Mesendoderm (in vitro differentiated cells): ENCODE data around the gene U2AF1L4.

Source experiments
- DNase-seq: peaks from one replicate; pipeline ENCODE4 v3.0.0; 2013
- H2AK5ac ChIP-seq: 2 replicates; pipeline ENCODE4 v1.6.1; 2013; ENCODE audit warnings: low read length, inconsistent platforms
- H2BK120ac ChIP-seq: 2 replicates; pipeline ENCODE4 v1.6.1; 2013; ENCODE audit warnings: low read depth, mild to moderate bottlenecking, low read length, moderate library complexity, mixed read lengths
- H2BK15ac ChIP-seq: replicated peaks from 2 replicates; pipeline ENCODE4 v1.6.1; 2013; ENCODE audit warnings: low read depth, mild to moderate bottlenecking, moderate library complexity
- H2BK5ac ChIP-seq: 2 replicates; pipeline ENCODE4 v1.6.1; 2013; ENCODE audit warnings: low read length, inconsistent platforms
- H3K18ac ChIP-seq: 2 replicates; pipeline ENCODE4 v1.6.1; 2013; ENCODE audit warnings: mild to moderate bottlenecking, low read length, mixed read lengths
- H3K23ac ChIP-seq: one replicate; pipeline ENCODE4 v1.6.1; 2013; ENCODE audit warnings: low read length
- H3K27ac ChIP-seq: 2 replicates; pipeline ENCODE4 v1.5.1; 2013; ENCODE audit warnings: low read depth, mild to moderate bottlenecking, inconsistent platforms, low read length, moderate library complexity
- H3K27me3 ChIP-seq: 2 replicates; pipeline ENCODE4 v1.6.1; 2013; ENCODE audit warnings: low read length, control low read depth, mild to moderate bottlenecking, inconsistent platforms; ENCODE audit not compliant: insufficient read depth, poor library complexity
- H3K36me3 ChIP-seq: 2 replicates; pipeline ENCODE4 v1.6.1; 2013; ENCODE audit warnings: low read length, inconsistent platforms; ENCODE audit not compliant: control insufficient read depth, insufficient read depth
- H3K4ac ChIP-seq: one replicate; pipeline ENCODE4 v1.6.1; 2013; ENCODE audit warnings: low read depth, mild to moderate bottlenecking, low read length, moderate library complexity
- H3K4me1 ChIP-seq: 2 replicates; pipeline ENCODE4 v1.6.1; 2013; ENCODE audit warnings: low read depth, low read length, inconsistent platforms; ENCODE audit not compliant: control insufficient read depth
- H3K4me2 ChIP-seq: 2 replicates; pipeline ENCODE4 v1.6.1; 2013; ENCODE audit warnings: low read length
- H3K4me3 ChIP-seq: 2 replicates; pipeline ENCODE4 v1.5.1; 2013; ENCODE audit warnings: mild to moderate bottlenecking, low read length
- H3K56ac ChIP-seq: one replicate; pipeline ENCODE4 v1.6.1; 2013; ENCODE audit warnings: low read length
- H3K79me1 ChIP-seq: 2 replicates; pipeline ENCODE4 v1.6.1; 2013; ENCODE audit warnings: low read length, inconsistent platforms
- H3K79me2 ChIP-seq: 2 replicates; pipeline ENCODE4 v1.6.1; 2013; ENCODE audit warnings: mild to moderate bottlenecking, low read length; ENCODE audit not compliant: control insufficient read depth, insufficient read depth
- H3K9ac ChIP-seq: 2 replicates; pipeline ENCODE4 v1.6.1; 2013; ENCODE audit warnings: low read length, inconsistent platforms
- H4K5ac ChIP-seq: one replicate; pipeline ENCODE4 v1.6.1; 2013; ENCODE audit warnings: low read length
- H4K8ac ChIP-seq: one replicate; pipeline ENCODE4 v1.6.1; 2013; ENCODE audit warnings: low read depth, mild to moderate bottlenecking, control low read depth, low read length, moderate library complexity
- WGBS: extraction: QIAGEN DNeasy Blood & Tissue Kit; methylation state at CpG from one replicate; pipeline ENCODE4 v1.1.7; 2013; ENCODE audit warnings: low lambda C conversion rate, missing lambda C conversion rate; ENCODE audit not compliant: insufficient coverage; ENCODE audit errors: extremely low coverage; 5-methylcytosine and 5-hydroxymethylcytosine counted together

U2AF1L4 gene

GRCh38 chr19:35714601-35715354 is 30.4 kb downstream of the U2AF1L4 start:
- Histone ChIP-seq H3K4ac (no peak overlapping the region), H3K27ac (no peak overlapping the region), H3K36me3 (no peaks in the 10 kb centered on the region), H4K8ac (no peak overlapping the region), H3K79me2 (peaks cover 13% of the 10 kb centered on the region), H3K27me3 (no peaks in the 10 kb centered on the region), H3K4me3 (no peak overlapping the region), H3K56ac (no peak overlapping the region), H2AK5ac (no peak overlapping the region), H2BK15ac (no peak overlapping the region), H3K79me1 (peaks cover 10% of the 10 kb centered on the region), H3K23ac (no peak overlapping the region), H2BK120ac (no peak overlapping the region), H2BK5ac (no peak overlapping the region), H3K9ac (no peak overlapping the region), H3K4me2 (no peak overlapping the region), H3K4me1 (peaks cover 5% of the 10 kb centered on the region), H4K5ac (no peak overlapping the region), H3K18ac (no peak overlapping the region)
- WGBS: no CpG with 5 or more reads among the region's 14 CpGs
- DNase-seq: peak; percentile 61

- Histone ChIP-seq H3K36me3 (no peaks in the 10 kb centered on the region), H3K27ac (no peak overlapping the region), H3K79me1 (peaks cover 4% of the 10 kb centered on the region), H3K4me3 (no peak overlapping the region), H3K79me2 (peaks cover 8% of the 10 kb centered on the region), H3K18ac (no peak overlapping the region), H2AK5ac (no peak overlapping the region), H3K27me3 (no peaks in the 10 kb centered on the region), H3K4me2 (no peak overlapping the region), H3K4ac (no peak overlapping the region), H3K4me1 (peaks cover 4% of the 10 kb centered on the region), H4K5ac (no peak overlapping the region), H2BK120ac (no peak overlapping the region), H4K8ac (no peak overlapping the region), H2BK15ac (no peak overlapping the region), H3K23ac (no peak overlapping the region), H3K9ac (no peak overlapping the region), H2BK5ac (no peak overlapping the region), H3K56ac (no peak overlapping the region)
- DNase-seq: no peak
- WGBS: no CpG with 5 or more reads among the region's 12 CpGs
Measured at GRCh38 chr19:35713904-35714495, 31.2 kb downstream of the U2AF1L4 start.

- Histone ChIP-seq H3K4me1 (peaks cover 2% of the 10 kb centered on the region), H3K27me3 (no peaks in the 10 kb centered on the region), H3K56ac (no peak overlapping the region), H3K79me2 (peaks cover 3% of the 10 kb centered on the region), H4K5ac (no peak overlapping the region), H2AK5ac (no peak overlapping the region), H3K36me3 (no peaks in the 10 kb centered on the region), H3K27ac (no peak overlapping the region), H2BK120ac (no peak overlapping the region), H3K79me1 (peaks cover 1% of the 10 kb centered on the region), H2BK15ac (no peak overlapping the region), H3K18ac (no peak overlapping the region), H3K23ac (no peak overlapping the region), H3K4me3 (no peak overlapping the region), H3K4ac (no peak overlapping the region), H2BK5ac (no peak overlapping the region), H4K8ac (no peak overlapping the region), H3K9ac (no peak overlapping the region), H3K4me2 (no peak overlapping the region)
- no CpG with 5 or more reads among the region's 2 CpGs for WGBS
- no peak for DNase-seq
Measured at GRCh38 chr19:35713506-35713850, 31.7 kb downstream of the U2AF1L4 start.

- Histone ChIP-seq H3K4me3 (no peak overlapping the region), H4K8ac (no peak overlapping the region), H3K4me1 (peaks cover 2% of the 10 kb centered on the region), H3K4ac (no peak overlapping the region), H3K4me2 (no peak overlapping the region), H3K36me3 (no peaks in the 10 kb centered on the region), H2AK5ac (no peak overlapping the region), H4K5ac (no peak overlapping the region), H3K27ac (no peak overlapping the region), H2BK120ac (no peak overlapping the region), H3K23ac (no peak overlapping the region), H3K18ac (no peak overlapping the region), H3K9ac (no peak overlapping the region), H2BK15ac (no peak overlapping the region), H3K79me1 (no peaks in the 10 kb centered on the region), H3K79me2 (no peaks in the 10 kb centered on the region), H3K56ac (no peak overlapping the region), H3K27me3 (no peaks in the 10 kb centered on the region), H2BK5ac (no peak overlapping the region)
- DNase-seq: no peak
- WGBS: 100% methylated on average over 2 of the region's 11 CpGs
Measured at GRCh38 chr19:35712567-35713505, 32.4 kb downstream of the U2AF1L4 start.

GRCh38 chr19:35710784-35711723 is 34.2 kb downstream of the U2AF1L4 start:
- Histone ChIP-seq H3K4me2 (no peak overlapping the region), H3K9ac (no peak overlapping the region), H3K23ac (no peak overlapping the region), H2BK120ac (no peak overlapping the region), H2AK5ac (no peak overlapping the region), H3K36me3 (no peaks in the 10 kb centered on the region), H4K5ac (no peak overlapping the region), H3K27me3 (no peaks in the 10 kb centered on the region), H3K79me1 (no peaks in the 10 kb centered on the region), H3K4me3 (no peak overlapping the region), H3K4ac (no peak overlapping the region), H2BK5ac (no peak overlapping the region), H3K56ac (no peak overlapping the region), H3K79me2 (no peaks in the 10 kb centered on the region), H3K27ac (no peak overlapping the region), H4K8ac (no peak overlapping the region), H2BK15ac (no peak overlapping the region), H3K4me1 (peaks cover 2% of the 10 kb centered on the region), H3K18ac (no peak overlapping the region)
- DNase-seq: no peak
- no CpG with 5 or more reads among the region's 13 CpGs for WGBS
